Measurements from ENCODE around the gene TCEAL5. TPM values are rescaled to one million over a fixed set of nuclear protein-coding genes. Genes with fewer than 3 reads are reported as not detected.
A peak's percentile ranks its signal among the peaks of the same experiment; 100 is the strongest.

TCEAL5 gene
- total RNA-seq, 1 donor from 2014 or later = not detected

DNA sequence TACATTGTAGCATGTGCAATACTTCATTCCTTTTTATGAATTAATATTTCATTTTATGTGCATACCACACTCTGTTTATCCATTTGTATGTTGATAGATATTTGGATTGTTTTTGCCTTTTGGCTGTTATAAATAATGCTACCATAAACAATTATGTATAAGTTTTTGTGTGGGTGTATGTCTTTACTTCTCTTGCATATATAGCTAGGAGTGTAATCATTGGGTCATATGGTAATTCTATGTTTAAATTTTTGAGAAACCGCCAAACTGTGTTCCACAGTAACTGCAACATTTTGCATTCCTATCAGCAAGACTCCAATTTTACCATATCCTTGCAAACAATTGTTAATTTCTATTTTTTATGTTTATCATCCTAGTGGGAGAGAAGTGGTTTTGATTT, 3.1 kb upstream of the TCEAL5 start:
- no peak for DNase-seq (ENCODE audit: low read depth)
- no peak overlapping the region for H3K4me3 ChIP-seq (ENCODE audit: low read depth, low read length)
- TF ChIP-seq CTCF (conservative IDR thresholded peaks at IDR 0.05; ENCODE audit: low read depth, low read length) = no peak

- no peak overlapping the region for H3K4me3 ChIP-seq (ENCODE audit: low read depth, low read length)
- TF ChIP-seq CTCF (conservative IDR thresholded peaks at IDR 0.05; ENCODE audit: low read depth, low read length) = no peak
- DNase-seq (ENCODE audit: low read depth) = no peak
Observed at GRCh38 chrX:103275947-103276567, 493 bp downstream of the TCEAL5 start.

GRCh38 chrX:103274284-103274683, 2.3 kb downstream of the TCEAL5 start:
- no peak for TF ChIP-seq CTCF (conservative IDR thresholded peaks at IDR 0.05; ENCODE audit: low read depth, low read length)
- DNase-seq (ENCODE audit: low read depth) = no peak

GRCh38 chrX:103258275-103258674, 18.3 kb downstream of the TCEAL5 start:
- H3K4me3 ChIP-seq (ENCODE audit: low read depth, low read length) = no peak overlapping the region
- no peak for DNase-seq (ENCODE audit: low read depth)
- no peak for TF ChIP-seq CTCF (conservative IDR thresholded peaks at IDR 0.05; ENCODE audit: low read depth, low read length)

More at GRCh38 chrX:103274284-103274683, 2.3 kb downstream of the TCEAL5 start:
- no peak overlapping the region for H3K4me3 ChIP-seq (ENCODE audit: low read depth, low read length)

GRCh38 chrX:103256651-103257050, 19.9 kb downstream of the TCEAL5 start:
- H3K4me3 ChIP-seq (ENCODE audit: low read depth, low read length) = no peak overlapping the region
- no peak for DNase-seq (ENCODE audit: low read depth)
- TF ChIP-seq CTCF (conservative IDR thresholded peaks at IDR 0.05; ENCODE audit: low read depth, low read length) = no peak

DNA sequence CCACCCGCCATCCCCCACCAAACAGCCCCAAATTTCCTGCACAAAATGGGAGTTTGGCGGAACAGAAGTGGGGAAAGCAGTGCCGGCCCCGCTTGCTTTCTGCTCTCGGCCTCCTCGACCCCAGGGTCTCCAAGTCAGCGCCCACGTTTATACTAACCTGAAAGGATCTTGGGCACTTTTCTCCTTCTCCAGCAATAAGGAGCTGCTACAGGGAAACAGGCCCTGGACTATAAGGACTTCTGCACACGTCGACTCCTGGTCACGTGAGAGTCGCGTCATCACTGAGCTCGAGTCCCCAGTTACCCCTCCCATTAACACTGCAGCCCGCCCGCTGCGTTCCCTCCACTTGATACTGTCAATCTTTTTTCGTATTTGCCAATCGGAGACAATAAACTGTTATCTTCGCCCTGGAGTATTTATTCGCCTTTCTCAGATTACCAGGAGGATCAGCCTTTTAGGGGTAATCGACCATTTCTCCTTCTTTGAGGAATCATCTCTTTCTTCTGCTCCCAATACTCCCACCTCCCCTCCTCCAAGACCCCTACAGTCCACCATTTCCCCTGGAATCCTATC, 21.5 kb downstream of the TCEAL5 start, which contains the start of gene TCEAL8:
TCEAL8 (minus strand) TSS at position 235 of the 573 bp plus-strand sequence. CDS start 1,176 bp downstream, outside the sequence.
- peak within 1 kb of the TSS; percentile 69 for H3K4me3 ChIP-seq (ENCODE audit: low read depth, low read length)
- no peak for TF ChIP-seq CTCF (conservative IDR thresholded peaks at IDR 0.05; ENCODE audit: low read depth, low read length)
- DNase-seq (ENCODE audit: low read depth) = peak; percentile 19
